Fibroblast of lung (primary cell): ENCODE data around the gene DDI2. TPM values are rescaled to one million over a fixed set of nuclear protein-coding genes. Genes with fewer than 3 reads are reported as not detected.
"Not testable (repeated sequence)": the region's sequence is repeated elsewhere in the genome, so short reads cannot be mapped to it uniquely, and the experiment has no call there.

ENCODE experiments used
- DNase-seq, 2 donors: peaks; one replicate each; pipeline versions ENCODE4 v3.0.0 to v3.0.0-alpha.2; 2010; ENCODE audit warnings: low read depth in 2 of 2
- H2AFZ ChIP-seq: 2 replicates; pipeline ENCODE4 v1.5.1; 2012; ENCODE audit warnings: low read length, control low read depth, inconsistent platforms
- H3K27ac ChIP-seq: 2 replicates; pipeline ENCODE4 v1.5.1; 2011; ENCODE audit warnings: low read length, control low read depth; ENCODE audit not compliant: insufficient read depth
- H3K27me3 ChIP-seq: 2 replicates; pipeline ENCODE4 v1.5.1; 2011; ENCODE audit warnings: mild to moderate bottlenecking, low read length; ENCODE audit not compliant: control insufficient read depth, insufficient read depth
- H3K36me3 ChIP-seq: 2 replicates; pipeline ENCODE4 v1.5.1; 2011; ENCODE audit warnings: low read length; ENCODE audit not compliant: control insufficient read depth, insufficient read depth
- H3K4me1 ChIP-seq: 2 replicates; pipeline ENCODE4 v1.5.1; 2011; ENCODE audit warnings: low read length; ENCODE audit not compliant: control insufficient read depth, insufficient read depth; ENCODE audit errors: extremely low read depth
- H3K4me2 ChIP-seq: 2 replicates; pipeline ENCODE4 v1.5.1; 2011; ENCODE audit warnings: low read length, control low read depth; ENCODE audit not compliant: insufficient read depth; ENCODE audit errors: extremely low read depth
- H3K4me3 ChIP-seq, 4 experiments: fragments of 200-600 bp in 1 of 4; sonication (generic) in 1 of 4; replicated peaks in 1 of 4; 2 replicates each; pipeline ENCODE4 v1.5.1; 2011 to 2016; ENCODE audit warnings: low read length in 4 of 4, low read depth in 3 of 4, mild to moderate bottlenecking in 3 of 4, control low read depth in 2 of 4, inconsistent platforms in 1 of 4, mixed read lengths in 1 of 4; ENCODE audit not compliant: insufficient read depth in 1 of 4; ENCODE audit errors: control extremely low read depth in 1 of 4
- H3K79me2 ChIP-seq: 2 replicates; pipeline ENCODE4 v1.5.1; 2012; ENCODE audit warnings: mild to moderate bottlenecking, low read length, inconsistent platforms; ENCODE audit not compliant: control insufficient read depth, insufficient read depth
- H3K9ac ChIP-seq: 2 replicates; pipeline ENCODE4 v1.5.1; 2011; ENCODE audit warnings: mild to moderate bottlenecking, low read length, control low read depth; ENCODE audit not compliant: insufficient read depth
- H3K9me3 ChIP-seq: 2 replicates; pipeline ENCODE4 v1.5.1; 2012; ENCODE audit warnings: low read depth, low read length; ENCODE audit not compliant: control insufficient read depth, insufficient read depth
- H4K20me1 ChIP-seq: 2 replicates; pipeline ENCODE4 v1.5.1; 2011; ENCODE audit warnings: low read length; ENCODE audit not compliant: control insufficient read depth, insufficient read depth; ENCODE audit errors: extremely low read depth
- CTCF ChIP-seq, 2 donors: IDR thresholded peaks in 1 of 2; conservative IDR thresholded peaks in 1 of 2; 1 replicate in 1 of 2; 2 replicates in 1 of 2; pipeline ENCODE4 v1.5.1; 2011 to 2012; ENCODE audit warnings: low read length in 2 of 2, control low read depth in 1 of 2, inconsistent platforms in 1 of 2, low read depth in 1 of 2, mild to moderate bottlenecking in 1 of 2
- EZH2 ChIP-seq: IDR thresholded peaks from 2 replicates; pipeline ENCODE4 v1.5.1; 2012; ENCODE audit warnings: low read length, control low read depth, mild to moderate bottlenecking; ENCODE audit errors: missing control alignments
- polyA plus RNA-seq, 2 donors: library from polyadenylated mRNA; depleted of rRNA in 1 of 2; stranded (reverse) in 1 of 2; unstranded in 1 of 2; fragments of >200 nt; gene quantifications; 2 replicates each; pipeline ENCODE4 v1.2.1, GENCODE V29; 2011 to 2012; ENCODE audit warnings: missing spikeins in 1 of 2
- total RNA-seq: library from RNA; depleted of rRNA; stranded (reverse); fragments of >200 nt; gene quantifications from 2 replicates; pipeline ENCODE4 v1.2.1, GENCODE V29; 2014

DDI2 gene
- total and polyA plus RNA-seq, 2 donors (not counting 1 experiment from before 2014, with no cell fraction given) = 9.3 to 11.7 TPM

DNA sequence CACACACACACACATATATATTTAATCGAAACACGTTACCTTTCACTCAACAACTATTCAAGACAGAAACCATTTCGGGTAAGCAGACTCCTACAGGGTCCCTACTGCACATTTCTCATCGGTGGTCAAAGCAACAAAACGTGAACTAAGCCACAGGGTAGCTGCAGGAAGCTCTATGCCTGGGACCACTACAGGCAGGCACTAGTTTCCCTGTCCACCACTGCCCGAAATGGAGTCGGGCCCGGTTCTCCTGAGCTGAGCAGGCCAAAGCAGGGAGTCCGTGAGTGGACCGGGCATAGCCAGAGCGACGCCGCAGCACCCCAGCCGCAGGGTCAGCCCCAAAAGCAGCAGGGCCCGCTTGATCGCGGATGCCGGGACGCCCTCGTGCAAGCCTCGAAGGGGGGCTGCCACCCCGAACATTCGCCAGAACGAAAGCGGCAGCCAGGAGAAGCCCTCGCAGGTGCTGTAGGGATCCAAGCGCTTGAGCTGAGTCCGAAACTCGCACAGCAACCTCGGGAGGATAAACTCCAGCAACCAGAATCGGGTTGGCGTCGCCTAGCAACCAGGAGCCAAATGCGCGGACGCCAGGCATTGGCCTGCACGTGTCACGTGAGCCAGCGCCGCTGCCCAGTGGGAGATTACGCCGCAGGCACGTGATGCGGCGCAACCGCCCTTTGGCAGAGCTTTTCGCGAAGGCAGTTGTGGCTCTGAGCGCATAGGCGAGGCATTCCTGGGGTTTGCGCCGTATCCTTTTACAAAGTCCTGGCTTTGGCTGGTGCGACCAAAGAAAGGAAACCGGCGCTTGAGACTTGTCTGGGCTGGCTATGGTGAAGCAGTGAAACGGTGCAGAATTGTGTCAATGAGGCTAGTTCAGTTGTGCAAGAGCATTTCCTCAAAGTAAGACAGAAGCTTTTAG is 13.9 kb upstream of the DDI2 start:
- Histone ChIP-seq H3K4me2 (peak overlapping the region; percentile 98), H2AFZ (peak overlapping the region; percentile 98), H3K27me3 (no peaks in the 10 kb centered on the region), H3K27ac (peak overlapping the region; percentile 90), H4K20me1 (no peaks in the 10 kb centered on the region), H3K36me3 (no peaks in the 10 kb centered on the region), H3K9me3 (no peaks in the 10 kb centered on the region), H3K79me2 (no peaks in the 10 kb centered on the region), H3K4me3 (peak overlapping the region; percentile 73 to 93 (median 80)), H3K9ac (peak overlapping the region; percentile 85), H3K4me1 (no peaks in the 10 kb centered on the region)
- no peak for TF ChIP-seq EZH2
- no peak for TF ChIP-seq CTCF (conservative IDR thresholded peaks at IDR 0.05 in 1 of 2, IDR thresholded peaks at IDR 0.05 in 1 of 2; ENCODE audit: low read depth in 1 of 2, low read length in 2 of 2)
- peak; percentile 95 to 96 for DNase-seq

DNA sequence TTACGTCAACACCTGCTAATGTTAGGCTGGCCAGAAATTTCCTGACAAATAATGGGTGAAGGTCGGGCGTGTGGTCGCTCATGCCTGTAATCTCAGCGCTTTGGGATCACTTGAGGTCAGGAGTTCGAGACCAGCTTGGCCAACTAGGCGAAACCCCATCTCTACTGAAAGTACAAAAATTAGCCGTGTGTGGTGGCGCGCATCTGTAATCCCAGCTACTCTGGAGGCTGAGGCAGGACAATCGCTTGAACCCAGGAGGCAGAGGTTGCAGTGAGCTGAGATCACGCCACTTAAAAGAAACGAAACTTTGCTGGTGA is 13.3 kb upstream of the DDI2 start:
- H3K9ac ChIP-seq, DNase-seq, H4K20me1 ChIP-seq, H3K36me3 ChIP-seq, H3K27me3 ChIP-seq, H3K9me3 ChIP-seq, H3K79me2 ChIP-seq, H3K4me1 ChIP-seq: not testable (repeated sequence)
- H3K4me3 ChIP-seq = peak overlapping the region; percentile 38 to 93 (median 73)
- H2AFZ ChIP-seq = peak overlapping the region; percentile 67
- peak overlapping the region; percentile 92 for H3K4me2 ChIP-seq
- H3K27ac ChIP-seq = peak overlapping the region; percentile 90

DNA sequence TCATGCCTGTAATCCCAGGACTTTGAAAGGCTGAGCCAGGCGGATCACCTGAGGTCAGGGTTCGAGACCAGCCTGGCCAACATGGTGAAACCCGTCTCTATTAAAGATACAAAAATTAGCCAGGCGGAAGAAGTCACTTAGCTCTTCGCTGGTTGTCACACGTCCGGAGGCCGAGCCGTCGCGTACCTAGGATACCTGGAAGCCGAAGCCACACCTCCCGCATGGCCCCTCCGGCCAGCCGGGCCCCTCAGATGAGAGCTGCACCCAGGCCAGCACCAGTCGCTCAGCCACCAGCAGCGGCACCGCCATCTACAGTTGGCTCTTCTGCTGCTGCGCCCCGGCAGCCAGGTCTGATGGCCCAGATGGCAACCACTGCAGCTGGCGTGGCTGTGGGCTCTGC is 12.9 kb upstream of the DDI2 start:
- H2AFZ ChIP-seq, H3K27ac ChIP-seq, H3K36me3 ChIP-seq, H3K27me3 ChIP-seq, H3K9me3 ChIP-seq, H3K4me3 ChIP-seq, H4K20me1 ChIP-seq, DNase-seq, H3K9ac ChIP-seq, H3K79me2 ChIP-seq, H3K4me2 ChIP-seq, H3K4me1 ChIP-seq: not testable (repeated sequence)
